Astrocyte of the cerebellum (primary cell): ENCODE results near the gene MRPL50.

Experiments used
- DNase-seq: peaks from one replicate; pipeline ENCODE4 v3.0.0-alpha.2; 2011; ENCODE audit warnings: low read depth
- H3K4me3 ChIP-seq: 2 replicates; pipeline ENCODE4 v1.5.1; 2011; ENCODE audit warnings: mild to moderate bottlenecking, low read depth, low read length, moderate library complexity
- in situ Hi-C: cut with HindIII; loops from 2 replicates; pipeline ENCODE4 v1.10.0; 2017; ENCODE audit warnings: low sequenced_read_pairs
- TF ChIP-seq, protein P1 (sequence below): IDR thresholded peaks from 2 replicates; pipeline ENCODE4 v1.5.1; 2012; ENCODE audit warnings: low read length, low read depth, moderate library complexity, mild to moderate bottlenecking; ENCODE audit errors: missing control alignments

The MRPL50 gene

DNA sequence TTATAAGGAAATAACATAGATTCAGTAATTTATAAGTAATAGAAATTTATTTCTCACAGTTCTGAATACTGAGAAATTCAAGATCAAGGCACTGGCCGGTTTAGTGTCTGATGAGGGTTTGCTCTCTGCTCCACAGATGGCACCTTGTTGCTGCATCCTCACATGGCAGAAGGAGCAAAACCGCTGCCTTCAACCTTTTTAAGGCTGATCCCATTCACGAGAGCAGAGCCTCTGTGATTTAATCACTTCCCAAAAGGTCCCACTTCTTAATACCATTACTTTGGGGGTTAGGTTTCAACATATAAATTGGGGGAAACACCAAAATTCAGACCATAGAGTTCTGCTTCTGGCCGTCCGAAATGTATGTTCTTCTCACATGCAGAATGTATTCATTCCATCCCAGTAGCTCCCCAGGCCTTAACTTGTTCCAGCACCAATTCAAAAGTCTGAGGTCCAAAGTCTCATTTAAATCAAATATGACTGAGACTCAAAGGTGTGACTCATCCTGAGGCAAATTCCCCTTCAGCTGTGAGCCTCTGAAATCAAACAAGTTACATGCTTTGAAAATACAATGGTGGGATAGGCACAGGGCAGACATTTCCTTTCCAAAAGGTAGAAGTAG, 44.2 kb downstream of the MRPL50 start:
- DNase-seq = no peak
- in situ Hi-C loops = no loop called here
- no peak overlapping the region for H3K4me3 ChIP-seq
- TF ChIP-seq, protein P1, sequence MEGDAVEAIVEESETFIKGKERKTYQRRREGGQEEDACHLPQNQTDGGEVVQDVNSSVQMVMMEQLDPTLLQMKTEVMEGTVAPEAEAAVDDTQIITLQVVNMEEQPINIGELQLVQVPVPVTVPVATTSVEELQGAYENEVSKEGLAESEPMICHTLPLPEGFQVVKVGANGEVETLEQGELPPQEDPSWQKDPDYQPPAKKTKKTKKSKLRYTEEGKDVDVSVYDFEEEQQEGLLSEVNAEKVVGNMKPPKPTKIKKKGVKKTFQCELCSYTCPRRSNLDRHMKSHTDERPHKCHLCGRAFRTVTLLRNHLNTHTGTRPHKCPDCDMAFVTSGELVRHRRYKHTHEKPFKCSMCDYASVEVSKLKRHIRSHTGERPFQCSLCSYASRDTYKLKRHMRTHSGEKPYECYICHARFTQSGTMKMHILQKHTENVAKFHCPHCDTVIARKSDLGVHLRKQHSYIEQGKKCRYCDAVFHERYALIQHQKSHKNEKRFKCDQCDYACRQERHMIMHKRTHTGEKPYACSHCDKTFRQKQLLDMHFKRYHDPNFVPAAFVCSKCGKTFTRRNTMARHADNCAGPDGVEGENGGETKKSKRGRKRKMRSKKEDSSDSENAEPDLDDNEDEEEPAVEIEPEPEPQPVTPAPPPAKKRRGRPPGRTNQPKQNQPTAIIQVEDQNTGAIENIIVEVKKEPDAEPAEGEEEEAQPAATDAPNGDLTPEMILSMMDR = no peak

DNA sequence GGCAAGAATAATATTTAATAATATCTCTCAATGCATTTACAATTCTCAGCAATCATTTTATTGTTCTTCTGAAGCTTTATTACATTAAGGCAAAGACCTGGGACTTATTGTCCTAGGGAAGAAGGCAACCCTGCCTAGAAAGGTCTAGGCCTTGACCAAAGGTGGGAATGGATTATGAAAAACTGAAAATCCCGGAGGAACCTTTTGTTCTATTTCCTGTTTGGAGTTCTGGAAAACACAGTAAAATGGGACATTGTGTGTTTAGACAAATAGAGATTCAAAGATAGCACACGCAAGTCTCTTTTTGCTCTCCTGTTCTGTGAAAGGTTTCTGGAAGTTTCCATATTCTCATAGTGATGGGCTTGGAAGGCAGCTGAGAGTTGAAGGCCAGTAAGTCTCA, 44.7 kb downstream of the MRPL50 start:
- no peak overlapping the region for H3K4me3 ChIP-seq
- in situ Hi-C loops = no loop called here
- TF ChIP-seq, protein P1 = no peak
- no peak for DNase-seq

DNA sequence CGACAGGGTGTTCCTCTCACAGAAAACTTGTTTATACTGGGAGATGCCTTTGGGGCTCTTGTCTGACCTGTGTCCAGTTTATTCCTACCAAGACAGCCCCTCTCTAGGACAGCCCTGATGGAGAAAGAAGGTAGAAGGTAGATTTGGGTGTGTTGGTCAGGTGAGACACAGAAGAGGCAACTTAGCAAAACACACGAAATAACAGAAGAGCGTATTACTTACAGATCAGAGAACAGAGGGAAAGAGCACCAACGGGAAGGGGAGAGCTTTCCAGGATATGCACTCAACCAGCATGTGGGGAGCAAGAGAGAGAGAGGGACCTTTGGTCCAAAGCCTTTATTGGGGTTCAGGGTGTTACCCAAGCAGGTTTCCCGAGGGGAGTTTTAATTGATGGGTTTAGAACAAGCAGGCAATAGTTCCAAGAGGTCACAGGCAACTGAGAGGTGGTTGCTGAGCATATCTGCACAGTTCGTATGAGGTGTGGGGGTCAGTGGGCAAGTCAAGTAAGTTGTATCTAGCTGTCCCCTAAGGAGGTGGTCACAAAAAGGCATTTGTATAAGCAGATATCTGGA, 45.4 kb downstream of the MRPL50 start:
- in situ Hi-C loops = no loop called here
- no peak overlapping the region for H3K4me3 ChIP-seq
- TF ChIP-seq, protein P1 = no peak
- no peak for DNase-seq

DNA sequence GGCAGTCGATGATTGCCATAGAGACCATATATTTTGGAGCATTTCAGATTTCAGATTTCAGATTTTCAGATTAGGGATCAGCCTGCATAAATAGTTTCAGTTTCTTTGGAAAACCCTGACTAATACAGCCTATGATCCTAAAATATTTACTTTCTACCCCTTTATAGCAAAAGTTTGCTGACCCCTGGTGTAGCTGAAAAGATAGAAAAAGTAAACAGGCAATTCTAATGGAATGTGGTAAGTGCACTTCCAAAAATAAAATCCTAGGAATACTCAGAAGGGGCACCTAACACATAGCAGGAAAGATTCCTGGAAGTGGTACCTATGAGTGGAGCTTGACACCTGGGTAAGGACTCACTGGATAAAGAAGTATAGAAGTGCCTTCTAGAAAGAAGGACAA, 48.1 kb downstream of the MRPL50 start:
- TF ChIP-seq, protein P1 = no peak
- in situ Hi-C loops = no loop called here
- no peak for DNase-seq
- no peak overlapping the region for H3K4me3 ChIP-seq

DNA sequence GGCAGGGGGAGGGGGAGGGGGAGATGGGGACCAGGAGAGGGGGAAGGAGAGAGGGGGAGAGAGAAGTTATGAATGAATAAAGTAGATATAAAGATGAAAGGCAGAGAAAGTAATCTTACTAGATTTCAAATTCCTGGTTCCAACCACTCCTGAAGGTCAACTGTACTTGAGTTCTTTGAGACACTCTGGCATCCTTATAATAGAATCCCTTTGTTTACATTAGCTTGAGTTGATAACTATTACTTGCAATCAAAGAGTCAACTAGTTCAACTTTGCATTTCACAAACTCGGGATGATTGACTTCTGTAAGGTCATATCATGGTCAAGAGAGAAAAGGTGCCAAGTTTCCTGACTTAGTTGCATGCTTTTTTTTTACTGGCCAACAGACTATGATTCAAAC, 55.8 kb downstream of the MRPL50 start:
- DNase-seq = no peak
- no peak overlapping the region for H3K4me3 ChIP-seq
- TF ChIP-seq, protein P1 = no peak
- in situ Hi-C loops = no loop called here

DNA sequence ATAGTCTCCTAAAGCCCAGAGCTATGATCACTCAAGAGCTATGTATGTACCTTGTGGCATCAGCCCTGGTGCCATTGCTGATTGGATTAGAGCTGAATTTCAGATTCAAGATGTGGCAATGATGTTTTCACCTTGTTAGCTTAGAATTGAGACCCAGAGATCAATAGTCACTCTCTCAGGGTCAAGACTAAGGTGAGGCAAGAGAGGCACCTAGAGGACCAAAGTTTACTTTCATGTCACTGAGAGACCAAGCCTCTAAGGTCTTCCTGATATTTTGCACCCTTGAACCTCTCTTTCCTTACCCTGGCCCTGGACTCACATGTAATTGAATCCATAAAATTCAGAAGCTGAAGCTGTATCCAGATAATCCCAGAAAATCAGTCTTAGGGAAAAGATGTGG, 56.5 kb downstream of the MRPL50 start:
- no peak for DNase-seq
- TF ChIP-seq, protein P1 = no peak
- H3K4me3 ChIP-seq = no peak overlapping the region
- in situ Hi-C loops = no loop called here
